Ovary (tissue), 9 donors: ENCODE results near the gene MORC3. TPM values are rescaled to one million over a fixed set of nuclear protein-coding genes. Genes with fewer than 3 reads are reported as not detected.
A peak's percentile ranks its signal among the peaks of the same experiment; 100 is the strongest.

Source experiments
- DNase-seq, 5 donors: peaks; one replicate each; pipeline ENCODE4 v3.0.0-alpha.2; 2019 to 2020
- H3K27ac ChIP-seq, 2 donors: fragments of 200-600 bp; one replicate each; pipeline versions ENCODE4 v1.5.1 to v1.8.0; 2019 to 2022
- H3K27me3 ChIP-seq: fragments of 200-600 bp; one replicate; pipeline ENCODE4 v1.8.0; 2022
- H3K36me3 ChIP-seq: fragments of 200-600 bp; sonication (generic); one replicate; pipeline ENCODE4 v1.5.1; 2019
- H3K4me1 ChIP-seq: one replicate; pipeline ENCODE4 v1.8.1; 2013; ENCODE audit warnings: mild to moderate bottlenecking, moderate library complexity; ENCODE audit not compliant: insufficient read depth
- H3K4me3 ChIP-seq: fragments of 200-600 bp; sonication (generic); one replicate; pipeline ENCODE4 v1.5.1; 2017
- H3K9me3 ChIP-seq, 2 donors: fragments of 200-600 bp in 1 of 2; sonication (generic) in 1 of 2; one replicate each; pipeline versions ENCODE4 v1.5.1 to v1.8.1; 2013 to 2019; ENCODE audit warnings: mild to moderate bottlenecking in 1 of 2, moderate library complexity in 1 of 2
- CTCF ChIP-seq, 3 donors: fragments of 450-650 bp in 2 of 3; fragments of 200-600 bp in 1 of 3; IDR thresholded peaks; one replicate each; pipeline versions ENCODE4 v1.5.1 to v1.8.0; 2016 to 2022; ENCODE audit warnings: antibody characterized with exemption in 3 of 3, mild to moderate bottlenecking in 1 of 3
- EP300 ChIP-seq: sonication (generic); formaldehyde crosslinking; IDR thresholded peaks from one replicate; pipeline ENCODE4 v1.6.1; 2017; ENCODE audit warnings: antibody characterized with exemption
- POLR2A ChIP-seq: fragments of 450-650 bp; IDR thresholded peaks from one replicate; pipeline ENCODE4 v1.6.1; 2017; ENCODE audit warnings: antibody characterized with exemption, mild to moderate bottlenecking, moderate library complexity
- WGBS, 3 donors: extraction: QIAGEN DNeasy Blood & Tissue Kit in 1 of 3; methylation state at CpG; one replicate each; pipeline versions ENCODE4 v1.1.5 to v1.1.7; 2013 to 2017; 5-methylcytosine and 5-hydroxymethylcytosine counted together
- intact Hi-C, 4 donors: fragments of 100-400 bp; cut with DNase I; formaldehyde crosslinking; loops; one replicate each; pipeline versions ENCODE4 v1.11.0 to v1.15.1; 2022 to 2023
- polyA plus RNA-seq, 2 donors: library from polyadenylated mRNA; stranded (reverse); fragments of 200-250 nt in 1 of 2; fragments of 350-450 nt in 1 of 2; fragmentation: Illumina TruSeq in 1 of 2; extraction: RNeasy Lipid Tissue Mini Kit (QIAGEN cat#74804) in 1 of 2; gene quantifications; one replicate each; pipeline ENCODE4 v1.2.3, GENCODE V29; 2013 to 2014
- total RNA-seq, 7 donors: library from RNA; depleted of rRNA in 2 of 7; stranded (reverse); fragments of >200 nt in 2 of 7; fragmentation: NEBNext Ultra II Directional in 3 of 7; extraction: Animal tissue kit (Norgen Biotek cat#: 25700) in 3 of 7; gene quantifications; one replicate each; pipeline versions ENCODE4 v1.1.0 to v1.2.4, GENCODE V29; 2016 to 2023
- donor health status: DM: no; HTN: no; CAD: no; lungs with moderate emphysema.
- donor health status: DM: no; HTN: no; CAD: no.
- donor health status: Bipolar disorder and iron deficiency.
- donor health status: DM: yes; HTN: yes; CAD: no.
- donor health status: DM: no; HTN: no; CAD: no.
- donor health status: DM: yes; HTN: yes; CAD: no.

Gene MORC3
- total and polyA plus RNA-seq, 9 donors, result 18.9 to 55.6 (median 35.7) TPM

GRCh38 chr21:36320421-36321324 lies 676 bp downstream of the MORC3 start:
- Histone ChIP-seq H3K4me1 (peaks cover 7% of the 10 kb centered on the region), H3K36me3 (no peaks in the 10 kb centered on the region), H3K9me3 (no peaks in the 10 kb centered on the region), H3K27ac (peak overlapping the region; percentile 89 to 99), H3K27me3 (no peaks in the 10 kb centered on the region), H3K4me3 (peak overlapping the region; percentile 96)
- DNase-seq, result peak; percentile 69 to 82 (median 76)
- intact Hi-C loops, result loop anchor here in 1 of 4 donors (10.0 kb wide), 1 partner anchor 166 kb away; the partner anchor contains the start of gene DOP1B
- 1% methylated on average over 45 to 62 of the region's 62 CpGs for WGBS, 3 donors
- TF ChIP-seq CTCF (IDR thresholded peaks at IDR 0.05) (no peak), EP300 (no peak), POLR2A (no peak)

GRCh38 chr21:36321325-36322082 lies 1.5 kb downstream of the MORC3 start:
- intact Hi-C loops, result loop anchor here in 1 of 4 donors (10.0 kb wide), 1 partner anchor 167 kb away; the partner anchor contains the start of gene DOP1B
- Histone ChIP-seq H3K4me1 (peaks cover 7% of the 10 kb centered on the region), H3K36me3 (no peaks in the 10 kb centered on the region), H3K27ac (peak overlapping the region; percentile 89 to 99), H3K9me3 (no peaks in the 10 kb centered on the region), H3K27me3 (no peaks in the 10 kb centered on the region), H3K4me3 (peak overlapping the region; percentile 96)
- TF ChIP-seq CTCF (IDR thresholded peaks at IDR 0.05), result no peak
- TF ChIP-seq EP300, result no peak
- TF ChIP-seq POLR2A, result no peak
- peak in 2 of 5 donors; percentile 8 to 32 for DNase-seq
- WGBS, 3 donors, result 11 to 15% (median 12%) methylated on average over 8 of the region's 8 CpGs

- Histone ChIP-seq H3K4me1 (peaks cover 8% of the 10 kb centered on the region), H3K9me3 (no peaks in the 10 kb centered on the region), H3K4me3 (no peak overlapping the region), H3K27me3 (no peaks in the 10 kb centered on the region), H3K36me3 (no peaks in the 10 kb centered on the region), H3K27ac (peak overlapping the region in 1 of 2 donors; percentile 99)
- WGBS, 3 donors, result 47 to 62% (median 48%) methylated on average over 2 of the region's 2 CpGs
- DNase-seq, result no peak
- intact Hi-C loops, result loop anchor here in 1 of 4 donors (10.0 kb wide), 1 partner anchor 167 kb away; the partner anchor contains the start of gene DOP1B
- no peak for TF ChIP-seq POLR2A
- TF ChIP-seq EP300, result no peak
- no peak for TF ChIP-seq CTCF (IDR thresholded peaks at IDR 0.05)
These were observed 2.1 kb downstream of the MORC3 start for GRCh38 chr21:36322083-36322424.

- Histone ChIP-seq H3K4me1 (peaks cover 11% of the 10 kb centered on the region), H3K27ac (no peak overlapping the region), H3K36me3 (no peaks in the 10 kb centered on the region), H3K4me3 (no peak overlapping the region), H3K27me3 (no peaks in the 10 kb centered on the region), H3K9me3 (no peaks in the 10 kb centered on the region)
- 48 to 67% (median 59%) methylated on average over 3 of the region's 3 CpGs for WGBS, 3 donors
- TF ChIP-seq EP300 (no peak), CTCF (IDR thresholded peaks at IDR 0.05) (no peak), POLR2A (no peak)
- intact Hi-C loops, result loop anchor here in 1 of 4 donors (10.0 kb wide), 1 partner anchor 168 kb away; the partner anchor contains the start of gene DOP1B
- no peak for DNase-seq
These were observed 3.0 kb downstream of the MORC3 start for GRCh38 chr21:36323032-36323431.
